ENCODE measurements around the gene TEDC1.

TEDC1 gene, protein sequence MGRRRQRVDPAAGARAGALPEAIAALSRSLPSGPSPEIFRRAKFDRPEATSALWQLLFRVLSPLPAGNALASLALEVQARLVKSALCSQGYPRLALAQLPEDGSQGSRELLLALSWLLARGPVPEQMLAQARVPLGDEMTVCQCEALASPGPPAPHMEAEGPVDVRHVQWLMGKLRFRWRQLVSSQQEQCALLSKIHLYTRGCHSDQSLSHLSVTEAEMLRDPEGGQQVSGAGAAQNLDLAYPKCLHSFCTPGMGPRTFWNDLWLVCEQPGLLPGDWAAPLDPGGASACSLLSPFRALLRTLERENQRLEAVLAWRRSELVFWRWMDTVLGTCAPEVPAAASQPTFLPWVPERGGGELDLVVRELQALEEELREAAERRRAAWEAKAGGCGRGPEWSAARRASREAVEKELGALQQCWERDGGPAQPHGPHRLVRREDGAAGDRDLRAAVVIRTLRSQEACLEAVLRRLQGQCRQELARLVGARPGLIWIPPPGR

DNA sequence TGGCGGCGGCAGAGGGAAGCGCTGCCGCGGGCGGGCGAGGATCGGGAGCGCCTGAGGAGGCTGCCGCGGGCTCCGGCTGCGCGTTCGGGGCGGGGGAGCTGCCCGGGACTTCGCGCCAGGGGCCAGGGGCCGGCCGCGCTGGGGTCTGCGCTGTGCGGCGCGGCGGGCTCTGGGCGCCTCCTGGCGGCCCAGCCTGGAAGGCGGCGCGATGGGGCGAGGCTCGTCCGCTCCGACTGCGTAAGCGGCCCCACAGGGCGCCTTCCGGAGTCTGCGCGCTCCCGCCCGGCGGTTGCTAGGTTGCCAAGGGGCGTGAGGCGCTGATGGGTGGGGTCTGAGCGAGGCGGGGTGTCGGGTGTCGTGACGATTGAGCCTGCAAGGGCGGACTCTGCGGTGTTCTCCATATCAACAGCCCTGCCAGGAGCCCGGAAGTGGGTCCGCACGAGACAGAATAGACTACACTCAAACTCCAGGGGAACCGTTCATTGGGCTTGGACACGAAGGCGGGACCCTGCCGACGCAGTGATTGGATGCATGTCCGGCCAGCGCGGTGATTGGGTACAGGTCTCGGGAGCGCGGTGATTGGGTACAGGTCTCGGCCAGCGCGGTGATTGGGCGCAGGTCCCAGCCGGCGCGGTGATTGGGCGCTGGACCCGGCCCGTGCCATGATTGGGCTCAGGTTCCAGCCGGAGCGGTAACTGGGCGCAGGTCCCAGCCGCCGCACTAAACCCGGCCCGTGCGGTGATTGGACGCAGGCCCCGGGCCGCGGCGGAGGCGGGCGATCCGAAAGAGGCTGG is at the start of gene TEDC1:
Gene TEDC1 (plus strand): TSS at position 675 of the 794 bp plus-strand sequence. CDS start 130 bp downstream, outside the sequence.
- peak; percentile 100 for DNase-seq

DNA sequence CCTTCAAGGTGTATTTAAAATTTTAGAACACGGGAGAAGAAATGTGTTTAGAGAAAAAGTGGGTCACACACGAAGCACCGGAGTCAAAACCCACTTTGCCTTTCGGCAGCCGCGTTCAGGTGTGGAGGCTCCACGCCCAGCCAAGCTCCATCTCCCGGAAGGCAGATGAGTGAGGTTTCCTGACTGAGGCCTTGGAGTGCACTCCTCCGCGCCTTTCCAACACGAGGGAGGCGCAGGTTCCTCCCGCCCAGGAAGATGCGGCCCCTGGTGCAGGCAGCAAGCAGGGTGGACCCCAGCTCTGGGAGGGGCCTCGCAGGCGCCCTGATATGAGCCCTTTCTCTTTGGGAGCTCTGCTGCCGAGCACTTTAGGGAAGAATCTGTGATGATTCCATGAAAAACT is 48.9 kb upstream of the TEDC1 start:
- DNase-seq, result no peak

DNA sequence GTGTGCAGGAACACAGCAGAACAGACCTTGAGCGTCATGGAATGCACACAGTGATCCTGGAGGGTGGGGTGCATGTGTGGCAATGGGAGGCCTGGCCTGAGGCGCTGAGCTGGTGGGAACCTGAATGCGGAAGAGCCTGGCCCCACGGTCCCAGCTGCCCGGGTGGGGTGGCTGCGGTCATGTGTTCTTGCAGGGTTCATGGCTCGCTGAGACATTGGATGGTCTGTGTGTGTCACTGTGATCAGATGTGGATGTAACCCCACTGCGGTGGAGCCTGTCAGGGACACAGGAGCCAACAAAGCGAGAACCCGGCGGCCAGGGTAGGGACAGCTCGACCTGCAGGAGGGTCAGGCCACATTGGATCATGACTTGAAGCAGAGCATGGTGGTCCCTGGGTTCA is 48.2 kb upstream of the TEDC1 start:
- DNase-seq, result no peak

DNA sequence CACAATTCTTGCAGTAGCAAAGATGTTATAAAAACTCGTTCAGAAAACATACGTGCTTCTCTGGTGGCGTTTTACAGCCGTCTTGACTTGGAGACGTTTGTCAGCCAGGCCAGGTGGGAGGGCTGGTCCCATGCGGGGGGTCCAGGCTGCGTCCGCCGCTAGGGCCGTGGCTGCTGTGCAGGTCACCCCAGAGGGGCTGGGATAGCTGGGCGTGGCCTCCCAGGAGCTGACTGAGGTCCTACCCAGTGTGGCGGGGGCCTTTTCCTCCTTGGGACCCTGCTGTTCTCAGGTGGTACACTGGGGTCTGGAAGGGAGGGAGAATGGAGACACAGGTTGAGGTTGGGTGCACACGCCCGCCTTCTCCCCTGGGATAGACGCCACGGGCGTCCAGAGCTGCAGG is 46.2 kb upstream of the TEDC1 start:
- DNase-seq, result no peak

DNA sequence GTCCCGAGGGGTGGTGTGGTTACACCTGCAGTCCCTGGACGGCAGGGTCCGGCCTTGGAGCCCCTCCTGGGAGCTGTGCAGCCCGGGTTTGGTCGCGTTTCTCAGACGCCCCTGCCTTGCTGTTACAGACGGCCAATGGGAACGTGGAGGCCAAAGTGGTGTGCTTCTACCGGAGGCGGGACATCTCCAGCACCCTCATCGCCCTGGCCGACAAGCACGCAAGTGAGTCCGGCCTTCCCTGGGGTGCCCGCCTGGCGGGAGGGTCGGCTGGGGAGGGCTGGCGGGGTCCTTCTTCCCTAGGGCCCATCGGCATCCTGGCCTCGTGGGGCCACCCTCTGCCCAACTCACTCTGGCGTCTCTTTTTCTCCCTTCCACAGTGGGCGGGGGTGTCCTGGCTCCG is 45.8 kb upstream of the TEDC1 start:
- no peak for DNase-seq

DNA sequence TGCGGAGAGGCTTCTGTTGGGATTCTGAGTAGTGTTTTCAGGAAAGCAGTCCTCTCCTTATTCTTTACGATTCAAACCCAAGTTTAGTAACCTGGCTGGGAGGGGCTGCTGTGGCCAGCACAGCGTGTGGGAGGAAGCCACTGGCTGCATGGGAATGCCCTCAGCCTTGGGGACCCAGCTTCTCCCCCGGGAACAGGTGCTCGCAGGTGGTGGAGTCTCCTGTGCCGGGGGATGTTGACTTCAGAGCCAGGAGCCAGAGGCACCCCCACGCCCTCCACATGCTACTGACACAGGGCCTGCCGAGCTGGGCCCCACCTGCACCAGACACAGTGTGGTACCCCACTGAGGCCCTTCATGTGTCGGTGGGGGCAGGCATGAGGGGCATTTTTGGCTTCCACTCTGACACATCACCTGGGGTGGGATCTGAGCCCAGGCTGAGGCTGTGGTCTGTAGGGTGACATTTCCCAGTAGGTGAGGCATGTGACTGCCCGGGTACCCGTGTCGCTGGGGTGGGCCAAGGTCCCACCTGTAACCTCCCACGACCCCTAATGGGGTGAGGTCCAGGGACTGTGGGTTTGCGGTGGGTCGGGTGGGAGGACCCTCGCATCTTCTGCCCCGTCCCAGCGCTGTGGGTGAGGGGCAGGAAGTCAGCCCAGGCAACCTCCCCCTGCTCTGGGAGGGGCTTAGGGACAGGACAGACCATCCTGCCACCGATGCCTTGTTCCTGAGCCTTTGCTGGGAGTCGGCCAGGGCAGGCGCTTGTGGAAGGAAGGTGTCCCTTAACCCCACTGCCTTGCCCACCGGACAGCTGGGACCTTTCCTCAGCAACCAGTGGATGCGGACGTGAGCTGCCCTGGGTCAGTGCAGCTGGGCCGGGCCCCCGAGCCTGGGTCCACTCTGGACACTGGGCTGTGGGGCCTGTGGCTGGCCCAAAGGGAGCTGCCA is 44.9 kb upstream of the TEDC1 start:
- DNase-seq, result no peak

DNA sequence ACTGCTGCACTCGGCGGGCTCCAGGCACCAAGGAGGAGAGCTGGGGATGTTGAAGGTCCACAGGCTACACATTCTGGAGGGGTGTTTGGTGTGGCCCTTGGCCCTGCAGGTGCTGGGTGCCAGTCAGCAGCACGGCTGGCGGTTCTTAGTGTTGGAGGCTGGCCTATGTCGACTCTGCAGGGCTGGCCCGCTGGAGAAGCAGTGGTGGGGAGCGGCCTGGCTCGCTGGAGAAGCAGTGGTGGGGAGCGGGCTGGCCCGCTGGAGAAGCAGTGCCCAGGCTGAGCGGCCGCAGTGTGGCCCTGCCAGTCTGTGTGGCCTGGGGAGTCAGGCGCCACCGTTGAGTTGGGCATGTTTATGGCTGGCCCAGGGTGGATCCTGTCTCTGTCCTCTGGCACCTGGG is 44.1 kb upstream of the TEDC1 start:
- no peak for DNase-seq

DNA sequence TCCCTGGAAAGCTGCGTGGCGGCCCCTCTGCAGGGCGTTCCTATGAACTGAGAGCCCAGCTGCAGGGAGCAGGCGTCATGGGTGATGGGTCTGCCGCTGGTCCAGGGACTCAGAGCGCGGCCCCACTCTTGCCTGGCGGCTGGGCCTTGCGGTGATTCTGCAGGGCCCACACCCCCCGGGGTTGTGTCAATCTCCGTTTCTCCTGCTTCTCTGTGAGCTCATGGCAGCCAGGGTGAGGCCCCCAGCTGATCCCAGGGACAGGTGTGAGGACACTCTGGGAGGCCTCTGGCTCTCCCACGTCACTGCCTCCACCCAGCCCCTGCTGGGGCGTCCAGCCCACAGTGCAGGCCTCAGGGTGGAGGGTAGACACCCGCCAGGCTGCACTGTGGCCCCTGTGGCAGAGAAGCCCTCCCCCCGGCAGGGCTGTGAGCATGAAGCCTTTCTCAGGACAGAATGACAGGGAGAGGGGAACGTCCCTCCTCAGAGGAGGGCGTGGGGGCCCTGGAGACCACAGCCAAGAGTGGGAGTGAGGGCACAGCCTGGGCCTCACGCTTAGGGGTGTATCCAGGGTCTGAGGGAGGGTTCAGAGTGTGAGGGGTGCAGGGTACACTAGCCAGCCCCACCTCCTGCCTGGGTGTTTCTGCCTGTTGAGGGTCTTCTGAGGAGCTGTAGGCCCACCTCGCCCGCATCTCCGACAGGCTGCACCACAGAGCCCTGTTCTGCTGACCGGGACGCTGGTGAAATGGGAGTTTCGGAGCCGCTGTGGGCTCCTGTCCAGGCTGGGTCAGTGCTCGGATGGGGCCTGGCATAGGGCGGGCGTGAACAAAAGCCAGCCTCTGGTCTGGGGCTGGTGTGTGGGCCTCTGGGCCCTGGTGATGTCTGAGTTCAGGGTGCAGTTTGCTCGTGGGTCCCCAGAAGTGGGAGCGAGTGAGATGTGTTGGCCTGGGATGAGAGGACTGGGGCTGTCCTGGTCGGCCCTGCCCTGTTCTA is 43.1 kb upstream of the TEDC1 start:
- DNase-seq, result no peak

DNA sequence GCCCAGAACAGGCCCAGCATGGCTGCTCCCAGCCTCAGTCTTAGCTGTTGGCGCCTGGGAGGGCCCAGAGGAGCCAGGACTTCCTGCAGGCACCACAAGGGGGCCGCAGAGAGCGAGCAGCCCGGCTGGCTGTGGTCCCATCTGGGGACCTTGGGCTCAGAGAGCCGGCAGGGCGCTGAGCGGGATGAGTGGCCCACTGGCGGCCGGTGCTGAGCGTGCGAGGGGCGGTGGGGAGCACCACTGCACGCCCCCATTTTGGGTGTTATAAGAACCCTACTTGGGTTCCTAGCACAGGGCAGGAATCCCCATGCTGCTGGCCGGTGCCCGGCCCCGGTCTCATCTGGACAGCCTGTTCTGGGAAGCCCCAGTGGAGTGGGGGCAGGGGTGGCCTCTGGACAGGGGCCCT is 42.3 kb upstream of the TEDC1 start:
- peak; percentile 77 for DNase-seq

DNA sequence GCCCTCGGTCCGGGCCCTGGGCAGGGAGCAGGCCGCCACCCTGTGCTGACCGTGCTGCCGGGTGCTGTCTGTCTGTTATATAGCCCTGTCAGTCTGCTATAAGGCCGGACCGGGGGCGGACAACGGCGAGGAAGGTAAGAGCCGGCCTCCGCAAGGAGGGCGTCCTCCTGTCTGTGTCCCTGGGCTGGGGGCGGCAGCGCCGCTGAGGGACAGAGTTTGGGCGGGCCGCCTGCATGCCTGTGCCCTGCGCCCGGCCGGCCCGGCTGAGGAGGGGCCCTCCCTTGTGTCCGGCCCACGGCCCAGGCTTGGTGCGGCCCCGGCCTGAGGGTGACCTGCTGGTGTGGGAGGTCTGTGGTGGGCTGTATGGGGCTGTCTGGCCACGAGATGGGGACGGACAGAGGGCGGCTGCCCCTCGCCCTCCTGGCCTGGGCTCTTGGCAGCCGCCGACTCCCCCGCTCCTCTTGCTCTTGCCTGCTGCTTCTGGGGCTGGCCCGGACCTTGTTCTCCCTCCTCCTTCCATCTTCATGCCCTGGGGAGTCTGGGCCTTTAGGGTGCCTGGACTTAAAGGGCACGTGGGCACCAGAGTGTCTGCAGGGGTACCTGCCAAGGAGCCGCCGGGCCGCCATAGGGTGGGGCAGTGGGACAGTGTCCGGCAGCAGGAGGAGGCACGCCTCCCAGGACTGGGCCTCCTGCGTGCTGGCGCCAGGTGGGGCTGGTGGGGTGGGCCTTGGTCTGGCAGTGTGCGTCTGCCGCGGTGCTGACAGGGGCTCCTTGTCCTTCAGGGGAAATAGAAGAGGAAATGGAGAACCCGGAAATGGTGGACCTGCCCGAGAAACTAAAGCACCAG is 41.5 kb upstream of the TEDC1 start:
- DNase-seq, result no peak

DNA sequence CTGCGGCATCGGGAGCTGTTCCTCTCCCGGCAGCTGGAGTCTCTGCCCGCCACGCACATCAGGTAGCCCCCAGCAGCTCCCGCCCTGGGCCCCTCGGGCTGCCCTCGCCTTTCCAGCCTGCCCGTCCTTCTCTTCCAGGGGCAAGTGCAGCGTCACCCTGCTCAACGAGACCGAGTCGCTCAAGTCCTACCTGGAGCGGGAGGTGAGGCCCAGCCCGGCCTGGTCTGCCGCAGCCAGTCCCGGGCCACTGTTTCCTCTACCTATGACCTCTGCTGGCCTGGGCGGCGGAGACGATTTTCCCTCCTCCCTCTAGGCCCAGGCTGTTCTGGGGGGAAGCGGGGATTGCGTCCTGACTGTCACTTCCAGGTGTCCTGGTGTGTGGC is 40.9 kb upstream of the TEDC1 start:
- DNase-seq, result no peak

DNA sequence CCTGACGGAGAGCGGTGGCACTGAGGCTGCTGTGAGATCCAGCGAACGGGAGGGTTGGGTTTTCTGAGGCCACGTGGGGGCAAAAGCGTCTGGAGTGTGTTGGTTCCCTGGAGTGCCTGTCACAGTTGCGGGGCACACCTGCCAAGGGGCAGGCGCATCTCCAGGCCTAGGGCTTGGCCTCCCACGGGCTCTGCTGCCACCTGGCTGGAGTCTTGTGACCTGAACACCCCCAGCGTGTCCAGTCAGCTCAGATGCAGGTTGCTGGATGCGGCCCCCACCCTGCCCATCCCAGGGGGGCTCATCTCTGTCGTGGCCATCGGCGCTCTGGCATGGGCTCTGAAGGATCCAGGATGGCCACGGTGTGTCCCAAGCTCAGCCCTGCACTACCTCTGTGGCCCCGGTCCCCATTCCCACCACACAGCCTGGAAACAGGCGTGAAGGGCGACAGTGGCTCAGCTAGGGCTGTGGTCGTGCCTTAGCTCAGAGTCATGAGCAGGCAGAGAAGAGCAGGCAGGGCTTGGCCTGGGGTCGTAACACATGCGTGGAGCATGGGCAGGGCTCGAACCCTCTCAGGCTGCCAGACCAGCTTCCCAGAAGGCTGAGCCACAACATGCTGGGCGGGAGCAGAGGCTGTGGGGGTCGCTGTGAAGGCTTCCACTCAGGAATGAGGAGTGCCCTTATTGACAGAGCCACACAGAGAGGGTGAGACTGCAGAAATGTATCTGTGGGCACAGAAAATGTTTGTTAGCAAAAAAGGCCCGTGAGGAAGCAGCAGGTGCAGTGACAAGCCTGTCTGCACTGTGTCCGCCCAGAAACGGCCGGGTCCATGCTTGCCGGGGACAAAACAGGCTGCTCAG is 40.0 kb upstream of the TEDC1 start:
- no peak for DNase-seq

DNA sequence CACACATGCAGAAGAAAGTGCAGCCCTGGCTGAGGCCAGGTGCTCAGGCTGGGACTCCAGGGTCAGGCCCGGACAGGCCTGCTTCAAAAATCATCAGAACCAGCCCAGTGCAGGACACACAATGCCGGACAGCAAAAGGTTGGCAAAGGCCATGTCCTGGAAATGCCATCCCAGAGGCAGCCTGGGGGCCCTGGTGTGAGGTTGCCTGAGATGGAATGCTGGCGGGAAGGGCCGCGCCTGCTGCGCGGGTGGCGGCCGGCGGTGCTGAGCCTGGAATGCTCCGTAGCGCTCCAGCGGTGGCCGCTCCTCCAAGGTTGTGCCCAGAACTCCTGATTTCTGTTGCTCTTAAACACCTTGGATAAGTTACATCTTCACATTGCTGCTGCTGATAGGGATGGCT is 38.1 kb upstream of the TEDC1 start:
- DNase-seq, result no peak

DNA sequence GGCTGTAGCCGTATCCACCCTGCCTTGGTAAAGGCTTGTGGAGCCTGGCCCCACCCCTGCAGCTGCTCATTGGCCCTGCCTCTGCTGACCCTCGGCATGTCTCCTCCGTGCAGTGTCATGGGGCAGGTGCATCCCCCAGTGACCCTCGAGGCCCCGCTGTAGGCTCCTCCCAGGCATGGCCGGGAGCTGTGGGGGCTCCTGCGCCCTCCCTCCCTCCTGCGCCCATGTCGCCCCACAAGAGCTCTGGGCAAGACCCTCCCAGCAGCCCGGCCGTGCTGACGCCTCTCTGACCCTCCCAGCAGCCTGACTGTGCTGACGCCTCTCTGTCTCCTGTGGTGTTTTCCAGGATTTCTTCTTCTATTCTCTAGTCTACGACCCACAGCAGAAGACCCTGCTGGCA is 37.2 kb upstream of the TEDC1 start:
- DNase-seq, result no peak

DNA sequence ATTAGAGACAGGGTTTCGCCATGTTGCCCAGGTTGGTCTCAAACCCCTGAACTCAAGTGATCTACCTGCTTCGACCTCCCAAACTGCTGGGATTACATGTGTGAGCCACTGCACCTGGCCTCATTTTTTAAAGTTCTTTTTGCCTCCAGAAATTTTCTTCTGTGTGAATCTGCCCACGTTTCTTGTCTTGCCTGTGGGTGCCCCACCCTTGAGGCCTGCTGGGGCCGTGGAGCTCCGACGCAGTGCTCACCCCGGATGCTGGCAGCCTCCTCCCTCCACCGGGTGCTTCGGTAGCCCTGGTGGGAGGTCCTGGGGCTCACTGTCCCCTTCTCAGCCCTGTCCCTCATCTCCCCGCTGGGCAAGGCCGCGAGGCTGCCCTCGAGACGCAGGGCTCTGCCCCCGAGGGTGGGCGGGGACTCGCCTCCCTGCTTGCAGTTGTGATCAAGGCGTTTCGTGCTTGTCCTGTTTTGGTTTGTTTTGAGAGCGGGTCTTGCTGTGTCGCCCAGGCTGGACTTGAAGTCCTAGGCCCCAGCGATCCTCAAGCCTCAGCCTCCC is 35.9 kb upstream of the TEDC1 start:
- no peak for DNase-seq

DNA sequence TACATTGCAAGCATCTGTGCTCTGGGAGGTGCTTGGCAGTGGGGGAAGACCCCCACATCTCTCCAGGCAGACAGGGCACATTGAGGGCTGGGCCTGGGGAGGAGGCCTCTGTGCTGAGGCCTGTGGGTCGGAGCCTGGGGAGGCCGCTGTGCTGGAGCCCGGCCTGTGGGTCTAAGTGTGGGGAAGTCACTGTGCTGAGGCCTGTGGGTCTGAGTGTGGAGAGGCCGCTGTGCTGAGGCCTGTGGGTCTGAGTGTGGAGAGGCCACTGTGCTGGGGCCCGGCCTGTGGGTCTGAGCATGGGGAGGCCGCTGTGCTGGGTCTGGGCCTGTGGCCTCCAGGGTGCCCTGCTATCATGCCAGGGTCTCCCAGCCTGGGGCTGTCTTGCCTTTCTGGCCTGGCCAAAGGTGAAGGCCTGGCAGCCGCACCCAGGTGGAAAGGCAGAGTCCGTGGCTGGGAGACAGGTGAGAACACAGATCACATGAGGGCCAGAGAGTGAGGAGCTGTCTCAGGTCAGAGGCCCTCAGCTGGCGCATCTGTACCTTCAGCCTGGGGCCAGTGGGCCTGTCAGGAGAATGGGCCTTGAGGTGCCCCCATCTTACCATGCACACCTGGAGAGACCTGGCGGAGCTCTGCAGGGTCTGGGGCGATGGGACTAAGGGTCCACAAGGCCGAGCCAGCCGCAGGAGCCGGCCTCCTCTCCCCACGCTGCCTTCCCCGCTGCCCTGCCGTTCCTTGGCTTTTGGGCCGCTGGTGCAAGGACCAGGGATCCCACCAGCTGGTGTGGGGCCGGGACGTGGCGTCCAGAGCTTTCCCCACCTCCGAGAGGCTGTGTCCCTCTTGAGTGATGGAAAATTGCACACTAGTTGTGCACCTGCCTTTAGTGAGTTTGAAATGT is 35.0 kb upstream of the TEDC1 start:
- no peak for DNase-seq

DNA sequence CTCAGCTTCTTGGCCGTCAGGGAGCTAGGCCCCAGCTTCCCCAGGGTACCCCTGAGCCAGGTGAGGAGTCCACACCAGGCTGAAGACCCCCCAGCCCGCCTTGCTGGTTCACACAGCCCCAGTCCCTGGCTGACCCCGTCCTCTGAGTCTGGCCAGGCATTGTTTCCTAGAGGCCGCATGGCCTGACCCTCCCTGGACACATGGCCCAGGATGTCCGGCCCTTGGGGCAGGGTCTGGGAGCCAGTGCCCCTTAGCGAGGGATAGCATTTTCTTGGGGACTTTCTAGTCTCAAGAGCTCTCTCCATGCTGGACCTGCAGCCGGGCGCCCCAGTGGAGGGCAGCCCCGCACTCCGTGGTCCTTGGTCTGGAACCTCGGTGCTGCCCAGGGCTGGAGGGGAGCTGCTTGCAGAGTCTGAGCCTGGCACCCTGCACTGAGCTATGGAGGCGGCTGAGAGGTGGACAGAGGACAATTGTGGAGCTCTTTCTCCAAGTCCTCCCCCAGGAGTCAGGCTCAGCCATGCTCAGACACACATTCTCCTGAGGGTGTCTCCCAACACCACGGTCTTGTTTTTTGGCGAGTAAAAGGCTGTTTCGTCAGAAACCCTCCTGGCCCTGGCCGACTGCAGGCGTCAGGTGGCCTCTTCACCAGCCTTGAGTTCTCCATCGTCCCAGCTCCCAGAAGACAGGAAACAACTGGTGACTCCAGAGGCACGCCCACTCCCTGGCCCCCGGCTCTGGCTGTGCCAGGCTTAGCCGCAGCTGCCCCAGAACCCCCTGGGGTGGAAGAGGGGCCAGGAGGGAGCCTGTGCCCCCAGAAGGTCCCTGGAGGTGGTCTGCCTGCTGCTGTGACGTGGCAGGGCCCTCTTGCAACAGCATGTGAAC is 34.1 kb upstream of the TEDC1 start:
- no peak for DNase-seq
